Activated CD4-positive, alpha-beta memory T cell treated with anti-CD3 and anti-CD28 coated beads for 36 hours (primary cell): ENCODE measurements around the gene NSG1. TPM values are rescaled to one million over a fixed set of nuclear protein-coding genes. Genes with fewer than 3 reads are reported as not detected.
A peak's percentile ranks its signal among the peaks of the same experiment; 100 is the strongest.

ENCODE experiments used
- CTCF ChIA-PET: fragments of 350-600 bp; sonication (Branson Sonifier 250); formaldehyde crosslinking; loops from one replicate; lab custom pipeline; 2021; ENCODE audit warnings: antibody characterized with exemption, inconsistent platforms; lab: Charles Lee
- POLR2A ChIA-PET: fragments of 350-600 bp; sonication (Branson Sonifier 250); formaldehyde crosslinking; loops from one replicate; lab custom pipeline; 2021; ENCODE audit warnings: antibody characterized with exemption; lab: Charles Lee
- DNase-seq: peaks from one replicate; pipeline ENCODE4 v3.0.0-alpha.2; 2020
- H3K27ac Mint-ChIP-seq: one replicate; pipeline ENCODE4 v1.8.0; 2021; ENCODE audit warnings: mixed read lengths
- H3K27me3 Mint-ChIP-seq: one replicate; pipeline ENCODE4 v1.8.0; 2021; ENCODE audit warnings: mixed read lengths
- H3K36me3 Mint-ChIP-seq: one replicate; pipeline ENCODE4 v1.8.0; 2021; ENCODE audit warnings: mixed read lengths
- H3K4me1 Mint-ChIP-seq: one replicate; pipeline ENCODE4 v1.8.0; 2021; ENCODE audit warnings: low read depth, mixed read lengths
- H3K4me3 Mint-ChIP-seq: one replicate; pipeline ENCODE4 v1.8.0; 2021; ENCODE audit warnings: mild to moderate bottlenecking, mixed read lengths
- H3K9me3 Mint-ChIP-seq: one replicate; pipeline ENCODE4 v1.8.0; 2021; ENCODE audit warnings: mixed read lengths
- intact Hi-C: fragments of 100-400 bp; cut with micrococcal nuclease; formaldehyde crosslinking; loops from one replicate; pipeline ENCODE4 v1.15.1; 2023
- total RNA-seq, 2 experiments: library from RNA; stranded (reverse); gene quantifications; one replicate each; pipeline ENCODE4 v1.2.3, GENCODE V29; 2021

Gene NSG1
- total RNA-seq, 2 experiments from 2014 or later, result 9.1 to 11.4 TPM

GRCh38 chr4:4436244-4436823 lies 49.4 kb downstream of the NSG1 start:
- Mint-ChIP-seq H3K27ac (peak overlapping the region; percentile 92), H3K4me1 (peaks cover 31% of the 10 kb centered on the region), H3K27me3 (no peaks in the 10 kb centered on the region), H3K4me3 (no peak overlapping the region), H3K36me3 (peaks cover 20% of the 10 kb centered on the region), H3K9me3 (no peaks in the 10 kb centered on the region)
- DNase-seq, result peak; percentile 32
- ChIA-PET POLR2A (no interaction called here), CTCF (interaction anchor here (0.6 to 1.4 kb wide), 2 partner anchors 17 to 52 kb away, joined by 3 read pairs; no protein-coding TSS in a partner anchor)
- intact Hi-C loops, result loop anchor here (1.0 to 2.0 kb wide), 2 partner anchors 10 to 24 kb away; no protein-coding TSS in a partner anchor

- Mint-ChIP-seq H3K9me3 (no peaks in the 10 kb centered on the region), H3K27me3 (no peaks in the 10 kb centered on the region), H3K4me1 (peaks cover 29% of the 10 kb centered on the region), H3K27ac (no peak overlapping the region), H3K36me3 (peaks cover 18% of the 10 kb centered on the region), H3K4me3 (no peak overlapping the region)
- POLR2A ChIA-PET, result no interaction called here
- DNase-seq, result no peak
- intact Hi-C loops, result loop anchor here (2.0 kb wide), 1 partner anchor 23 kb away; no protein-coding TSS in a partner anchor
- CTCF ChIA-PET, result no interaction called here
Observed at GRCh38 chr4:4437798-4438470, 51.0 kb downstream of the NSG1 start.

GRCh38 chr4:4438891-4439290 lies 52.0 kb downstream of the NSG1 start:
- Mint-ChIP-seq H3K36me3 (peaks cover 15% of the 10 kb centered on the region), H3K4me1 (peaks cover 29% of the 10 kb centered on the region), H3K27ac (no peak overlapping the region), H3K9me3 (no peaks in the 10 kb centered on the region), H3K27me3 (no peaks in the 10 kb centered on the region), H3K4me3 (no peak overlapping the region)
- no peak for DNase-seq
- POLR2A ChIA-PET, result no interaction called here
- intact Hi-C loops, result no loop called here
- CTCF ChIA-PET, result no interaction called here

GRCh38 chr4:4439782-4440181 lies 52.9 kb downstream of the NSG1 start:
- ChIA-PET CTCF (interaction anchor here (1.0 to 1.3 kb wide), 2 partner anchors 9 to 55 kb away, joined by 3 read pairs; no protein-coding TSS in a partner anchor), POLR2A (no interaction called here)
- Mint-ChIP-seq H3K4me1 (peaks cover 29% of the 10 kb centered on the region), H3K9me3 (no peaks in the 10 kb centered on the region), H3K36me3 (peaks cover 15% of the 10 kb centered on the region), H3K27ac (no peak overlapping the region), H3K27me3 (no peaks in the 10 kb centered on the region), H3K4me3 (no peak overlapping the region)
- intact Hi-C loops, result no loop called here
- no peak for DNase-seq

- Mint-ChIP-seq H3K9me3 (no peaks in the 10 kb centered on the region), H3K27ac (no peak overlapping the region), H3K27me3 (no peaks in the 10 kb centered on the region), H3K4me3 (no peak overlapping the region), H3K4me1 (peaks cover 27% of the 10 kb centered on the region), H3K36me3 (peaks cover 13% of the 10 kb centered on the region)
- CTCF ChIA-PET, result interaction anchor here (1.0 to 1.3 kb wide), 2 partner anchors 9 to 56 kb away, joined by 3 read pairs; no protein-coding TSS in a partner anchor
- POLR2A ChIA-PET, result interaction anchor here (1.3 kb wide), 1 partner anchor 11 kb away, joined by 4 read pairs; no protein-coding TSS in a partner anchor
- no peak for DNase-seq
- intact Hi-C loops, result no loop called here
Observed at GRCh38 chr4:4440333-4441061, 53.6 kb downstream of the NSG1 start.

GRCh38 chr4:4443821-4444220 lies 56.9 kb downstream of the NSG1 start:
- CTCF ChIA-PET, result no interaction called here
- Mint-ChIP-seq H3K4me1 (peaks cover 20% of the 10 kb centered on the region), H3K27me3 (no peaks in the 10 kb centered on the region), H3K27ac (no peak overlapping the region), H3K4me3 (no peak overlapping the region), H3K9me3 (no peaks in the 10 kb centered on the region), H3K36me3 (peaks cover 2% of the 10 kb centered on the region)
- DNase-seq, result no peak
- POLR2A ChIA-PET, result no interaction called here
- intact Hi-C loops, result no loop called here

GRCh38 chr4:4446434-4446833 lies 59.5 kb downstream of the NSG1 start:
- Mint-ChIP-seq H3K27ac (peak overlapping the region; percentile 8), H3K4me1 (peaks cover 8% of the 10 kb centered on the region), H3K27me3 (no peaks in the 10 kb centered on the region), H3K9me3 (no peaks in the 10 kb centered on the region), H3K36me3 (peaks cover 2% of the 10 kb centered on the region), H3K4me3 (no peak overlapping the region)
- CTCF ChIA-PET, result interaction anchor here (0.7 kb wide), 1 partner anchor 15 kb away, joined by 5 read pairs; no protein-coding TSS in a partner anchor
- POLR2A ChIA-PET, result no interaction called here
- DNase-seq, result no peak
- intact Hi-C loops, result loop anchor here (1.0 kb wide), 1 partner anchor 10 kb away; no protein-coding TSS in a partner anchor

GRCh38 chr4:4455210-4455865 lies 68.4 kb downstream of the NSG1 start:
- Mint-ChIP-seq H3K36me3 (peaks cover 35% of the 10 kb centered on the region), H3K9me3 (no peaks in the 10 kb centered on the region), H3K4me1 (peaks cover 6% of the 10 kb centered on the region), H3K27me3 (no peaks in the 10 kb centered on the region), H3K27ac (no peak overlapping the region), H3K4me3 (no peak overlapping the region)
- CTCF ChIA-PET, result no interaction called here
- DNase-seq, result no peak
- POLR2A ChIA-PET, result no interaction called here
- intact Hi-C loops, result no loop called here

- peaks cover 37% of the 10 kb centered on the region for H3K36me3 Mint-ChIP-seq
- H3K4me3 Mint-ChIP-seq, result no peak overlapping the region
- CTCF ChIA-PET, result no interaction called here
- intact Hi-C loops, result no loop called here
- peaks cover 15% of the 10 kb centered on the region for H3K4me1 Mint-ChIP-seq
- POLR2A ChIA-PET, result interaction anchor here (0.6 kb wide), 1 partner anchor 23 kb away, joined by 3 read pairs; no protein-coding TSS in a partner anchor
- H3K9me3 Mint-ChIP-seq, result no peaks in the 10 kb centered on the region
- H3K27ac Mint-ChIP-seq, result no peak overlapping the region
- no peak for DNase-seq
- no peaks in the 10 kb centered on the region for H3K27me3 Mint-ChIP-seq
Observed at GRCh38 chr4:4456351-4456750, 69.4 kb downstream of the NSG1 start.

GRCh38 chr4:4456816-4457578 lies 70.1 kb downstream of the NSG1 start:
- Mint-ChIP-seq H3K9me3 (no peaks in the 10 kb centered on the region), H3K36me3 (peaks cover 34% of the 10 kb centered on the region), H3K27me3 (no peaks in the 10 kb centered on the region), H3K27ac (no peak overlapping the region), H3K4me3 (no peak overlapping the region), H3K4me1 (peaks cover 21% of the 10 kb centered on the region)
- no peak for DNase-seq
- ChIA-PET CTCF (no interaction called here), POLR2A (interaction anchor here (0.6 kb wide), 1 partner anchor 22 kb away, joined by 3 read pairs; no protein-coding TSS in a partner anchor)
- intact Hi-C loops, result no loop called here

- no peaks in the 10 kb centered on the region for H3K27me3 Mint-ChIP-seq
- POLR2A ChIA-PET, result no interaction called here
- no peak overlapping the region for H3K27ac Mint-ChIP-seq
- no peak for DNase-seq
- H3K36me3 Mint-ChIP-seq, result peaks cover 28% of the 10 kb centered on the region
- no peaks in the 10 kb centered on the region for H3K9me3 Mint-ChIP-seq
- CTCF ChIA-PET, result no interaction called here
- no peak overlapping the region for H3K4me3 Mint-ChIP-seq
- peaks cover 31% of the 10 kb centered on the region for H3K4me1 Mint-ChIP-seq
- intact Hi-C loops, result no loop called here
Observed at GRCh38 chr4:4457803-4458553, 71.1 kb downstream of the NSG1 start.
